ENCODE measurements around the gene ABCA7. TPM values are rescaled to one million over a fixed set of nuclear protein-coding genes. Genes with fewer than 3 reads are reported as not detected.

The ABCA7 gene
- total RNA-seq, 1 experiment from 2014 or later = 40.3 TPM

- ChIA-PET CTCF (interaction anchor here (0.6 to 1.5 kb wide), 6 partner anchors 17 to 300 kb away, joined by 3 to 5 read pairs (median 4); partner anchors contain the start of gene ARHGAP45), POLR2A (interaction anchor here (0.6 to 1.2 kb wide), 4 partner anchors 9 to 417 kb away, joined by 3 to 4 read pairs (median 3); no protein-coding TSS in a partner anchor)
- H3K4me1 Mint-ChIP-seq = no peaks in the 10 kb centered on the region; the same call in 1 of the 2 replicates
- no peaks in the 10 kb centered on the region for H3K27me3 Mint-ChIP-seq (ENCODE audit: low read depth)
- TF ChIP-seq ETV6 (CRISPR knock-in tag; IDR thresholded peaks at IDR 0.05) = no peak
- peak; percentile 67; the same call in 1 of the 2 replicates for TF ChIP-seq RELA (CRISPR knock-in tag; IDR thresholded peaks at IDR 0.05; ENCODE audit: borderline replicate concordance)
- TF ChIP-seq PRRX2 (CRISPR knock-in tag; IDR thresholded peaks at IDR 0.05) = 0 out of 2 replicates have a peak, but pooled peaks have one; percentile 31
- DNase-seq (ENCODE audit: low spot score) (no peak), ATAC-seq (no peak)
- H3K4me3 Mint-ChIP-seq = no peak overlapping the region
- H3K9me3 Mint-ChIP-seq = no peaks in the 10 kb centered on the region
- H3K27ac Mint-ChIP-seq = peak overlapping the region; percentile 88; the same call in 1 of the 2 replicates
- H3K36me3 Mint-ChIP-seq = peaks cover 17% of the 10 kb centered on the region
Observed at GRCh38 chr19:1085676-1086442, 46.0 kb downstream of the ABCA7 start.

GRCh38 chr19:1086613-1087012 lies 46.7 kb downstream of the ABCA7 start:
- ChIA-PET POLR2A (interaction anchor here (1.2 kb wide), 1 partner anchor 8 kb away, joined by 4 read pairs; no protein-coding TSS in a partner anchor), CTCF (interaction anchor here (0.9 to 1.5 kb wide), 5 partner anchors 16 to 158 kb away, joined by 3 to 5 read pairs (median 4); partner anchors contain the start of gene ARHGAP45)
- Mint-ChIP-seq H3K27ac (no peak overlapping the region), H3K4me3 (no peak overlapping the region), H3K36me3 (peaks cover 17% of the 10 kb centered on the region), H3K9me3 (no peaks in the 10 kb centered on the region), H3K27me3 (ENCODE audit: low read depth) (no peaks in the 10 kb centered on the region), H3K4me1 (no peaks in the 10 kb centered on the region; the same call in 1 of the 2 replicates)
- DNase-seq (ENCODE audit: low spot score) = no peak
- no peak for ATAC-seq
- no peak for TF ChIP-seq FOXJ3 (CRISPR knock-in tag; IDR thresholded peaks at IDR 0.05; ENCODE audit: borderline replicate concordance)
- TF ChIP-seq KAT7 (CRISPR knock-in tag; IDR thresholded peaks at IDR 0.05; ENCODE audit: borderline replicate concordance) = no peak

- Mint-ChIP-seq H3K36me3 (peaks cover 17% of the 10 kb centered on the region), H3K27me3 (ENCODE audit: low read depth) (no peaks in the 10 kb centered on the region), H3K4me1 (no peaks in the 10 kb centered on the region), H3K27ac (peak overlapping the region; percentile 79), H3K9me3 (no peaks in the 10 kb centered on the region), H3K4me3 (no peak overlapping the region)
- CTCF ChIA-PET = interaction anchor here (2.5 kb wide), 1 partner anchor 23 kb away, joined by 7 read pairs; no protein-coding TSS in a partner anchor
- no peak for ATAC-seq
- POLR2A ChIA-PET = no interaction called here
- no peak for DNase-seq (ENCODE audit: low spot score)
- TF ChIP-seq ETV6 (CRISPR knock-in tag; IDR thresholded peaks at IDR 0.05) (no peak), ZNF423 (CRISPR knock-in tag; IDR thresholded peaks at IDR 0.05) (no peak), ATF6 (CRISPR knock-in tag; IDR thresholded peaks at IDR 0.05) (no peak), HMGXB4 (CRISPR knock-in tag; IDR thresholded peaks at IDR 0.05) (no peak), ZNF219 (CRISPR knock-in tag; IDR thresholded peaks at IDR 0.05; ENCODE audit: borderline replicate concordance) (no peak), ZNF263 (CRISPR knock-in tag; IDR thresholded peaks at IDR 0.05; ENCODE audit: low read depth) (no peak), TCF7 (CRISPR knock-in tag; IDR thresholded peaks at IDR 0.05; ENCODE audit: low read depth) (no peak), HMGA2 (CRISPR knock-in tag; IDR thresholded peaks at IDR 0.05) (no peak), ZNF317 (CRISPR knock-in tag; IDR thresholded peaks at IDR 0.05; ENCODE audit: borderline replicate concordance, low read depth) (no peak)
- TF ChIP-seq, protein P1, sequence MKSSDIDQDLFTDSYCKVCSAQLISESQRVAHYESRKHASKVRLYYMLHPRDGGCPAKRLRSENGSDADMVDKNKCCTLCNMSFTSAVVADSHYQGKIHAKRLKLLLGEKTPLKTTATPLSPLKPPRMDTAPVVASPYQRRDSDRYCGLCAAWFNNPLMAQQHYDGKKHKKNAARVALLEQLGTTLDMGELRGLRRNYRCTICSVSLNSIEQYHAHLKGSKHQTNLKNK (CRISPR knock-in tag; IDR thresholded peaks at IDR 0.05) = no peak
- TF ChIP-seq, protein P2, sequence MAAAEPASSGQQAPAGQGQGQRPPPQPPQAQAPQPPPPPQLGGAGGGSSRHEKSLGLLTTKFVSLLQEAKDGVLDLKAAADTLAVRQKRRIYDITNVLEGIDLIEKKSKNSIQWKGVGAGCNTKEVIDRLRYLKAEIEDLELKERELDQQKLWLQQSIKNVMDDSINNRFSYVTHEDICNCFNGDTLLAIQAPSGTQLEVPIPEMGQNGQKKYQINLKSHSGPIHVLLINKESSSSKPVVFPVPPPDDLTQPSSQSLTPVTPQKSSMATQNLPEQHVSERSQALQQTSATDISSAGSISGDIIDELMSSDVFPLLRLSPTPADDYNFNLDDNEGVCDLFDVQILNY (CRISPR knock-in tag; IDR thresholded peaks at IDR 0.05) = no peak
Observed at GRCh38 chr19:1087813-1088415, 48.0 kb downstream of the ABCA7 start.
